Type B pancreatic cell (in vitro differentiated cells): Measurements from ENCODE around the gene CHMP1A. TPM values are rescaled to one million over a fixed set of nuclear protein-coding genes. Genes with fewer than 3 reads are reported as not detected.

Experiments
- DNase-seq: peaks from one replicate; pipeline ENCODE4 v3.0.0; 2021; ENCODE audit warnings: mixed read lengths; ENCODE audit not compliant: unreplicated experiment; ENCODE audit errors: extremely low spot score
- H3K27ac Mint-ChIP-seq: 2 replicates; pipeline ENCODE4 v1.8.0; 2021; ENCODE audit warnings: mild to moderate bottlenecking, mixed read lengths
- H3K27me3 Mint-ChIP-seq: 2 replicates; pipeline ENCODE4 v1.8.0; 2021; ENCODE audit warnings: mixed read lengths
- H3K36me3 Mint-ChIP-seq: 2 replicates; pipeline ENCODE4 v1.8.0; 2021; ENCODE audit warnings: mixed read lengths
- H3K4me1 Mint-ChIP-seq: one replicate; pipeline ENCODE4 v1.8.0; 2021; ENCODE audit warnings: mixed read lengths; ENCODE audit not compliant: unreplicated experiment
- H3K4me3 Mint-ChIP-seq: 2 replicates; pipeline ENCODE4 v1.8.0; 2021; ENCODE audit warnings: mild to moderate bottlenecking, mixed read lengths
- H3K9me3 Mint-ChIP-seq: 2 replicates; pipeline ENCODE4 v1.8.0; 2021; ENCODE audit warnings: mixed read lengths
- total RNA-seq: library from RNA; stranded (reverse); gene quantifications from 2 replicates; pipeline ENCODE4 v1.2.1, GENCODE V29; 2021; ENCODE audit warnings: low replicate concordance
- TF ChIP-seq, protein P1 (sequence below): fragments of 200-600 bp; sonication (generic); conservative IDR thresholded peaks from 2 replicates; pipeline ENCODE4 v1.5.0; 2021; ENCODE audit warnings: antibody characterized with exemption, mild to moderate bottlenecking

CHMP1A gene
- total RNA-seq, 1 donor from 2014 or later, result 93.4 TPM

DNA sequence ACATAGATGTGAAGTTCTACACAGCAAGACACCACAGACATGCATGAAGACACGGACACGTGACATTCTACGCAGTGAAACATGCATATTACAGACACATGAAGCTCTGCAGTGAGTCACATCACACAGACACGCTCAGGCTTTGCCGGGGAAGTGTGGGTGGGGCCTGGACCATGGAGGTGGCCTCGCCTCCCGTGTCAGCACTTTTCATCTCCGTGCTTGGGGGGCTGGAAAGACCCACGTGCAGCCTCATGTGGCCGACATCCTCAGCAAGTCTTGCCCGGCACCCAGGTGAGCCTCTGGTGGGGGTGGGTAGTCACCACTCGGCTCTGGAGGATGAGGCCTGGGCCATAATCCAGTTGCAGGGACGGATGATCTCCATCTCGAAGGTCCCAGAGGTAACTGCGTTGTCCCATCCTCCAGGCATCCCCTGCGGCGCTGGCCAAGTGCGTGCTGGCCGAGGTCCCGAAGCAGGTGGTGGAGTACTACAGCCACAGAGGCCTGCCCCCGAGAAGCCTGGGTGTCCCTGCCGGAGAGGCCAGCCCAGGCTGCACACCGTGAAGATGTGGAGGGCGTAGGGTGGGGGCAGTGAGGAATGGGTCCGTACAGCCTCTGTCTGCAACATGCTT, 61.3 kb downstream of the CHMP1A start:
- Mint-ChIP-seq H3K9me3 (no peaks in the 10 kb centered on the region), H3K27ac (no peak overlapping the region), H3K36me3 (no peaks in the 10 kb centered on the region), H3K4me1 (no peaks in the 10 kb centered on the region), H3K4me3 (no peak overlapping the region), H3K27me3 (no peaks in the 10 kb centered on the region)
- DNase-seq, result no peak
- TF ChIP-seq, protein P1, sequence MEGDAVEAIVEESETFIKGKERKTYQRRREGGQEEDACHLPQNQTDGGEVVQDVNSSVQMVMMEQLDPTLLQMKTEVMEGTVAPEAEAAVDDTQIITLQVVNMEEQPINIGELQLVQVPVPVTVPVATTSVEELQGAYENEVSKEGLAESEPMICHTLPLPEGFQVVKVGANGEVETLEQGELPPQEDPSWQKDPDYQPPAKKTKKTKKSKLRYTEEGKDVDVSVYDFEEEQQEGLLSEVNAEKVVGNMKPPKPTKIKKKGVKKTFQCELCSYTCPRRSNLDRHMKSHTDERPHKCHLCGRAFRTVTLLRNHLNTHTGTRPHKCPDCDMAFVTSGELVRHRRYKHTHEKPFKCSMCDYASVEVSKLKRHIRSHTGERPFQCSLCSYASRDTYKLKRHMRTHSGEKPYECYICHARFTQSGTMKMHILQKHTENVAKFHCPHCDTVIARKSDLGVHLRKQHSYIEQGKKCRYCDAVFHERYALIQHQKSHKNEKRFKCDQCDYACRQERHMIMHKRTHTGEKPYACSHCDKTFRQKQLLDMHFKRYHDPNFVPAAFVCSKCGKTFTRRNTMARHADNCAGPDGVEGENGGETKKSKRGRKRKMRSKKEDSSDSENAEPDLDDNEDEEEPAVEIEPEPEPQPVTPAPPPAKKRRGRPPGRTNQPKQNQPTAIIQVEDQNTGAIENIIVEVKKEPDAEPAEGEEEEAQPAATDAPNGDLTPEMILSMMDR, result no peak

DNA sequence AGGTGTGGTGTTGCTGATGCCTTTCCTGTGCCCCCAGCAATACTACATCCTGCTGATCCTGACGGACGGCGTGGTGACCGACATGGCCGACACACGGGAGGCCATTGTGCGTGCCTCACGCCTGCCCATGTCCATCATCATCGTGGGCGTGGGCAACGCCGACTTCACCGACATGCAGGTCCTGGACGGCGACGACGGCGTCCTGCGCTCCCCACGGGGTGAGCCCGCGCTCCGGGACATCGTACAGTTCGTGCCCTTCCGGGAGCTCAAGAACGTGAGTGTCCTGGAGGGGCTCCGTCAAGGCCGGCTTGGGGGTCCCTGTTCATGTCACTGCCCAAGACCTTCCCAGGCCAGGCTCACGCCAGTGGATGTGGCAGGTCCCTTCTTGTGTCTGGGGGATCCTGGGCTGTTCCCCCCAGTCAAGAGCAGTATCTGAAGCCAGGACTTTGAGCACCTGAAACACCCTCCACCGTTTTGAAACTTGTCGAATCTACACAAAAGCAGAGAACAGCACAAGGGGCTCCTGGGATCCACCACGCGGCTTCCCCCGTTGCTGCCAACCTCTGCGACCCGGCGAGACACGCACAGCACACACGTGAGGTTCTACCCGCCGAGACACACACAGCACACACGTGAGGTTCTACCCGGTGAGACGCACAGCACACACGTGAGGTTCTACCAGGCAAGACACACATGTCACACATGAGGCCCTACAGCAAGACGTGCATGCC, 62.0 kb downstream of the CHMP1A start:
- H3K4me1 Mint-ChIP-seq, result no peaks in the 10 kb centered on the region
- H3K4me3 Mint-ChIP-seq, result no peak overlapping the region
- no peak overlapping the region for H3K27ac Mint-ChIP-seq
- DNase-seq, result no peak
- TF ChIP-seq, protein P1, result no peak
- no peaks in the 10 kb centered on the region for H3K36me3 Mint-ChIP-seq
- no peaks in the 10 kb centered on the region for H3K9me3 Mint-ChIP-seq
- no peaks in the 10 kb centered on the region for H3K27me3 Mint-ChIP-seq

Other genes with a start within 250 kb of the CHMP1A start
- 153 and 155 TPM in 2 replicates for gene ANKRD11, start 167.1 kb downstream of the CHMP1A start, total RNA-seq
- gene SPG7, start 149.3 kb downstream of the CHMP1A start, total RNA-seq, result 120 and 129 TPM in 2 replicates
- gene RPL13, start 97.0 kb downstream of the CHMP1A start, total RNA-seq, result 2,449 and 2,557 TPM in 2 replicates
- gene CPNE7, start 82.0 kb downstream of the CHMP1A start, total RNA-seq, result 1.6 and 6.5 TPM in 2 replicates
- gene DPEP1, start 44.1 kb downstream of the CHMP1A start, total RNA-seq, result 13.4 and 16.7 TPM in 2 replicates
- 11.7 and 23.2 TPM in 2 replicates for gene SPATA33, start 128 bp upstream of the CHMP1A start, total RNA-seq
- 104 and 132 TPM in 2 replicates for gene CDK10, start 29.0 kb upstream of the CHMP1A start, total RNA-seq
- 12.6 and 18.5 TPM in 2 replicates for gene SPATA2L, start 44.0 kb upstream of the CHMP1A start, total RNA-seq
- 16.4 and 17.3 TPM in 2 replicates for gene VPS9D1, start 63.2 kb upstream of the CHMP1A start, total RNA-seq
- 21.1 and 28.0 TPM in 2 replicates for gene ZNF276, start 63.8 kb upstream of the CHMP1A start, total RNA-seq
- 21.9 and 73.3 TPM in 2 replicates for gene FANCA, start 158.9 kb upstream of the CHMP1A start, total RNA-seq
- gene SPIRE2, start 170.8 kb upstream of the CHMP1A start, total RNA-seq, result 17.1 and 18.6 TPM in 2 replicates
- 170 and 184 TPM in 2 replicates for gene TCF25, start 215.9 kb upstream of the CHMP1A start, total RNA-seq